Retinal pigment epithelial cell (primary cell): ENCODE results near the gene CFAP299.

Experiments used
- DNase-seq: peaks from one replicate; pipeline ENCODE4 v3.0.0-alpha.2; 2010; ENCODE audit warnings: low read depth
- H3K4me3 ChIP-seq: 2 replicates; pipeline ENCODE4 v1.5.1; 2011; ENCODE audit warnings: mild to moderate bottlenecking, low read length, control low read depth, moderate library complexity
- TF ChIP-seq, protein P1 (sequence below): conservative IDR thresholded peaks from 2 replicates; pipeline ENCODE4 v1.5.1; 2011; ENCODE audit warnings: low read depth, low read length, control low read depth, inconsistent platforms

The CFAP299 gene

DNA sequence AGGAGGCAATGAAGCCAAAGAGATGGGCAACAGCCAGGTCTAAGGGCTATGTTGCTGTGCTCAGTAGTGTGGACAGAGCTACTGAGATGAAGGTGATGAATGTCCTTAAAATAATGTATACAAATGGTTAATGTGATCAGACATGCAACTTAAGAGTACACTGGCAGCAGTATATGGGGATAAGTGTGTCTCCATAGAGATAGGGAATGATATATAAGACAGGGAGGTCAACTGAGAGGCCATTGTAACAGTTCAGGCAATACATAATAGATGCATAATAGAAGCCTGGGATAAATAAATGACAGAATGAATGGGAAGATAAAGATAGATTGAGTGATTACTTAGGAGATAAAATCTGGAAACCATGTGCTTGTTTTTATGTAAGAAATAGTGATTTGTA, 250.0 kb downstream of the CFAP299 start:
- H3K4me3 ChIP-seq, result no peak overlapping the region
- TF ChIP-seq, protein P1, sequence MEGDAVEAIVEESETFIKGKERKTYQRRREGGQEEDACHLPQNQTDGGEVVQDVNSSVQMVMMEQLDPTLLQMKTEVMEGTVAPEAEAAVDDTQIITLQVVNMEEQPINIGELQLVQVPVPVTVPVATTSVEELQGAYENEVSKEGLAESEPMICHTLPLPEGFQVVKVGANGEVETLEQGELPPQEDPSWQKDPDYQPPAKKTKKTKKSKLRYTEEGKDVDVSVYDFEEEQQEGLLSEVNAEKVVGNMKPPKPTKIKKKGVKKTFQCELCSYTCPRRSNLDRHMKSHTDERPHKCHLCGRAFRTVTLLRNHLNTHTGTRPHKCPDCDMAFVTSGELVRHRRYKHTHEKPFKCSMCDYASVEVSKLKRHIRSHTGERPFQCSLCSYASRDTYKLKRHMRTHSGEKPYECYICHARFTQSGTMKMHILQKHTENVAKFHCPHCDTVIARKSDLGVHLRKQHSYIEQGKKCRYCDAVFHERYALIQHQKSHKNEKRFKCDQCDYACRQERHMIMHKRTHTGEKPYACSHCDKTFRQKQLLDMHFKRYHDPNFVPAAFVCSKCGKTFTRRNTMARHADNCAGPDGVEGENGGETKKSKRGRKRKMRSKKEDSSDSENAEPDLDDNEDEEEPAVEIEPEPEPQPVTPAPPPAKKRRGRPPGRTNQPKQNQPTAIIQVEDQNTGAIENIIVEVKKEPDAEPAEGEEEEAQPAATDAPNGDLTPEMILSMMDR, result no peak
- no peak for DNase-seq

GRCh38 chr4:80586716-80587115, 251.2 kb downstream of the CFAP299 start:
- TF ChIP-seq, protein P1, result no peak
- DNase-seq, result no peak
- no peak overlapping the region for H3K4me3 ChIP-seq

DNA sequence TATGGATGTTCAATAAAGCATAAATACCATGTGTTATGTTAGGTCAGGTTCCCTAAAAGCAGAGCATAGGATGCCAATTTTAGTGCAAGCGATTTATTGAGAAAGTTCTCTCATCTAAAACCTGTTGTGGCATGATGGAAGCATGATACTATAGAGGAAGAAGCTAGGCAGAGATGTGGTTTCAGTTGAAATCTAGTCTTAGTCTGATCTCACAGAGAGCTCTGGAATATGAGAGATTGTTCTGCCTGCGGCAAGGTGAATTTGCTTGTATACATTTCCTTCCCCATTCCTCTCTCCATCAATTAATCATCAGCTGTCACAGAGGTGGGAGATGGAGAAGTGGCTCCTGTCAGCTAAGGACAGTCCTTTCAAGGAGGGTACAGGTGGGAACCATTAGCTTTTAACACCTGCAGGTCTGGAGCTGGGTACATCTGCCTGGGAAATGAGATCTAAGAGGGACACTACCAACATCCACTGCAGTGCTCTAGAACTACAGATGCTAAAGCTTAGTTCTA, 252.4 kb downstream of the CFAP299 start:
- DNase-seq, result no peak
- H3K4me3 ChIP-seq, result no peak overlapping the region
- TF ChIP-seq, protein P1, result no peak

- DNase-seq, result no peak
- TF ChIP-seq, protein P1, result peak; percentile 8
Measured at GRCh38 chr4:80592950-80593349, 257.4 kb downstream of the CFAP299 start.

GRCh38 chr4:80594701-80595100, 259.2 kb downstream of the CFAP299 start:
- no peak for DNase-seq
- TF ChIP-seq, protein P1, result no peak
- no peak overlapping the region for H3K4me3 ChIP-seq

More at GRCh38 chr4:80592950-80593349, 257.4 kb downstream of the CFAP299 start:
- no peak overlapping the region for H3K4me3 ChIP-seq

GRCh38 chr4:80608281-80608980, 272.9 kb downstream of the CFAP299 start:
- DNase-seq, result no peak
- H3K4me3 ChIP-seq, result no peak overlapping the region
- TF ChIP-seq, protein P1, result no peak

GRCh38 chr4:80610199-80610598, 274.7 kb downstream of the CFAP299 start:
- TF ChIP-seq, protein P1, result no peak
- no peak overlapping the region for H3K4me3 ChIP-seq
- no peak for DNase-seq
